GM21529 (cell line): Measurements from ENCODE around the gene VSTM4.

Source experiments
- ATAC-seq: cut with Tn5 transposase; IDR thresholded peaks from one replicate; pipeline ENCODE4 v1.9.1; 2021; ENCODE audit not compliant: unreplicated experiment

Gene VSTM4

DNA sequence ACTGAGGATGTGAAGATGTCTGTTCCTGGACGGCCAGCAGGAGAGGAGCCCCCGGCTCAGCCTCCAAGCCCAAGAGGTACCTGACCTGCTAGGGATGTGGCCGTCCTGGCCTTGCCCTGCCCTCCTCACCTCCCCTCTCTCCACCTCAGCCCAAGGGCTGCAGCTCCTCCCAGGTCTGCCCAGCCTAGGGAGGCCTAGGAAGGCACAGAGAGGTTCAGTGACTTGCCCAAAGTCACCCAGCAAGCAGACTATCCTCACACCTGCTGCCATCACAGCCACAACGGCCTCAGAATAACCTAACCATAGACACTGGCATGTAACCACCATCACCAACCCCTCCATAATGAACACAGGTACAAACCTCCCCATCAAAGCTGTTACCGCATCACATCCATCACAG is 137.0 kb downstream of the VSTM4 start:
- no peak for ATAC-seq

DNA sequence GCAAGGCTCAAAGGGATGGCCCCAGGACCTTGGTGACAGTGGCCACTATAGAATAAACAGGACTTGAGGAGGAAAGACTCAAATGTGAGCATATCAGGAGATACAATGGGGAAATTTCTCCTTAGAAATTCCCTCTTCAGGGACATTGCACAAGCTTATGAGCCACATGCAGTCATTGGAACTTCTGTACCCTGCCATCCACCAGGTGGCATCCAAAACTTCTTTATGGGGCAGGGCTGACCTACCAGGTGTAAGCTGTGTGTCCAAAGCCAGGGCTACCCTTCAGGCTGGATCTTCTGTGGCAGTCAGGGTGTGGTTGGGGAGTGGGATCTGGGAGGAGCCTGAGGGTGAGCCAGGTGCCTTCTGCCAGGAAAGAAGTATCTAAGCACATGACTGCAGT is 139.1 kb downstream of the VSTM4 start:
- no peak for ATAC-seq

DNA sequence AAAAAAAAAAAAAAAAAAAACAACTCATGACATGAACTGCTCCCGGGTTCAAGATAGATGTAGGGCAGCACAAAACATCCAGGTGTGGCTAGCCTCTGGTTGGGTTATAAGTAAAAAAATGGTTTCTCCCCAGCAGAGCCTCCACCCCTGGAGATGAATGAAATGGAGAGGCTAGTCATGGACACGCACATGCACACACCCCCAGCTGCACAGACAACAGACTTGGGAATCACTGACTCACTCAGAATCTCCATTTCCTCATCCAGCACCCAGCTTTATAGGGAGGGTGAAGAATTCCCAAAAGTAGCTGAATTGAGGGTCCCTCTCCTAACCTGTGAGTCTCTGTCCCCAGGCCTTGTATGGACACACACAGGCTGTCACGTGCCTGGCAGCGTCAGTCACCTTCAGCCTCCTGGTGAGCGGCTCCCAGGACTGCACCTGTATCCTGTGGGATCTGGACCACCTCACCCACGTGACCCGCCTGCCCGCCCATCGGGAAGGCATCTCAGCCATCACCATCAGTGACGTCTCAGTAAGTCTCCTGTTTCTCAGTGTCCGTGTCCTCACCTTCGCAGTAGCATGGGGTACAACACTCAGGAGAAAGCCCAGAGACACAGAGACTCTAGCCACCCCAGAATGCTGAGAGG is 140.7 kb downstream of the VSTM4 start:
- no peak for ATAC-seq

DNA sequence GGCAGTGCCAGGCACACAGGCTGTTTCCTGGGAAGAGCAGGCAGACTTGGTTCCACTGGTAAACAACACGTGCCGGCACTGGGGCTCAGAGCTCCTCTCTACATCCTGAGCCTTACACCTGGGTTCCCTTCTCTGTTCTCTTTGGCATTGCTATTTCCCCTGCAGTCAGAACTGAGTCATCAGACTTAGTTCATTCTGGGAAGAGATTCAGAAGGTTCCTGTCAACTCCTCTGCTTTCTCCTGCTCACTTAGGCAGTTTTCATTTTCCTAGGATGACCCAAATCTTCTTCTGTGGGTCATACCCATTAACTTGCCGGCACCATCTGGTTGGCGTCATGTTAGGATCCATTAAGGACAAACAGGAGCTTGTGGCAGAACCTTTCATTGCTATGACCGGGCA is 142.3 kb downstream of the VSTM4 start:
- no peak for ATAC-seq

DNA sequence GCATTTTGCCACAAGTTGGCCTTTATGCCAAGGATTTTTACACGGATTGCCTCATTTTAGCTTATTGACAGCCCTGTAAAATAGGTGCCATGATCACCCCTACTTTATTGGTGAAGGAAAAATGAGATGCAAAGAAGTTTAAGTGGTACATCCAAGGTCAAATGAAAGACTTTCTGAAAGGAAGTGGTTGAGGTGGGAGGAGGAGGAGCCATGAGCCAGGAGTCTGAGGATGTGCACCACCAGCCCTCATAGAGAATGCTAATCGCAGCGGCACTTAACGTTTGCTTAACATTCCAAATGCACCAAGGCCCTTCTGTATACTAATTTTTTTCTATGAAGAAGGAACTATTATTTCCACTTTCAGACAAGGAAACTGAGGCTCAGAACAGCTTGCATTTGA is 144.7 kb downstream of the VSTM4 start:
- no peak for ATAC-seq

DNA sequence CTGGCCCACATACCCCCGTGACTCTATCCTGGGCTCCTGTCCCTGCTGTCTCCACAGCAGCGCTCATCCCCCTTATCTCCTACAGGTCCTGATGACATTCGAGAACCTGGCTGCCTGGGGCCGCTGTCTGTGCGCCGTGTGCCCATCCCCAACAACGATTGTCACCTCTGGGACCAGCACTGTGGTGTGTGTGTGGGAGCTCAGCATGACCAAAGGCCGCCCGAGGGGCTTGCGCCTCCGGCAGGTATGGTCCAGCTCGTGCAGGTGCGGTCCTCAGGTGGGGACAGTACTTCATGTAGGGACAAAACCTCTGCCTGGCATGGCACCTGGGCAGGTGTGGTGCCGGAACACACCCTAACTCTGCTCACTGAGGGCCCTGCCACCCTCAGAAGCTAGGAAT is 145.3 kb downstream of the VSTM4 start:
- ATAC-seq, result no peak

DNA sequence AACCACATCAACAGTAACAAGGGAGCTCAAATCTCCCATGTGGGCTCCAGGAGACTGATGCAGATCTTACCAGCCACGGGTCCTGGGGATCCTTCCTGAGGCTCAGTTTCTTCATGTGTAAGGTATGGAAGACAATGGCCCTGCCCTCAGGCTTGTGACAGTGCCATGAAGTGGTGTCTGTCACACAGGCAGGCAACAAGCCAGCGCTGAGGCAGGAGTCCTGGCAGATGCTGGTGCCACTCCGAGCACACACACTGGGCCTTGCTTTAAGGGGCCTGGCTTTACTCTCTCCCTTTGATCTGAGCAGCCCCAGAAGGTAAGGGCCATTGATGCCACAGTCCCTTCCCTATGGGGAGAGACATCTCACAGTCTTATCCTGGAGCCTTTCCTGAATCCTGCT is 147.3 kb downstream of the VSTM4 start:
- no peak for ATAC-seq

DNA sequence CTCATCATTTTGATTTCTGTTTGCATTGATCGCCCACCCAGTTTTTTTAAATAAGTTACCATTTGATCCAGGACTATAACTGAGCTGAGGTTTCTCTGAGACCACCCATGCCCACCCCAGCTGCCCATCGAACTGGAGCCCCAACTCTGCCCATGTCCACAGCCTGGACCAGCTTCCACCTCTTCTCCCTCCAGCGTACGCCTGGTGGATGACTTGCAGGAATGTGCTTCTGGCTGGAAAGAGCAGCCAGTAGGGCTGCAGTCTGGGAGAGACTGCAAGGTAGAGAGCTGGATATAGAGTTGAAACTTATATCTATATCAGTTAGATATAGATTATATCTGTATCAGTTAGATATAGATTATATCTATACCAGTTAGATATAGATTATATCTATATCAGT is 149.9 kb downstream of the VSTM4 start:
- ATAC-seq, result no peak
